Activated naive CD8-positive, alpha-beta T cell treated with anti-CD3 and anti-CD28 coated beads, Interleukin-2, amount 10 ng/mL, durations not matched to agents 7 days and 5 days (primary cell): ENCODE results near the gene ESRRB. TPM values are rescaled to one million over a fixed set of nuclear protein-coding genes. Genes with fewer than 3 reads are reported as not detected.

Experiments
- ATAC-seq: fragments of 150-1000 bp; cut with Tn5 transposase; one replicate; pipeline ENCODE4 v1.10.0; 2021; ENCODE audit warnings: low read depth, moderate library complexity
- POLR2A ChIA-PET: fragments of 350-600 bp; sonication (Branson Sonifier 250); formaldehyde crosslinking; loops from one replicate; lab custom pipeline; 2021; ENCODE audit warnings: antibody characterized with exemption; lab: Charles Lee
- DNase-seq: peaks from one replicate; pipeline ENCODE4 v3.0.0; 2021
- H3K27ac Mint-ChIP-seq: one replicate; pipeline ENCODE4 v1.8.0; 2022; ENCODE audit warnings: mild to moderate bottlenecking, mixed read lengths
- H3K27me3 Mint-ChIP-seq: one replicate; pipeline ENCODE4 v1.8.0; 2022; ENCODE audit warnings: mild to moderate bottlenecking, moderate library complexity, mixed read lengths
- H3K36me3 Mint-ChIP-seq: one replicate; pipeline ENCODE4 v1.8.0; 2021; ENCODE audit warnings: mild to moderate bottlenecking, mixed read lengths
- H3K4me1 Mint-ChIP-seq: one replicate; pipeline ENCODE4 v1.8.0; 2021; ENCODE audit warnings: mixed read lengths
- H3K4me3 Mint-ChIP-seq: one replicate; pipeline ENCODE4 v1.8.0; 2022; ENCODE audit warnings: mild to moderate bottlenecking, moderate library complexity, mixed read lengths
- H3K9me3 Mint-ChIP-seq: one replicate; pipeline ENCODE4 v1.8.0; 2021; ENCODE audit warnings: mixed read lengths
- total RNA-seq, 2 experiments: library from RNA; stranded (reverse); gene quantifications; one replicate each; pipeline ENCODE4 v1.2.3, GENCODE V29; 2021

The ESRRB gene
- total RNA-seq: under 1 TPM in 1 of 2 experiments, not detected in 1; 0.14 TPM

DNA sequence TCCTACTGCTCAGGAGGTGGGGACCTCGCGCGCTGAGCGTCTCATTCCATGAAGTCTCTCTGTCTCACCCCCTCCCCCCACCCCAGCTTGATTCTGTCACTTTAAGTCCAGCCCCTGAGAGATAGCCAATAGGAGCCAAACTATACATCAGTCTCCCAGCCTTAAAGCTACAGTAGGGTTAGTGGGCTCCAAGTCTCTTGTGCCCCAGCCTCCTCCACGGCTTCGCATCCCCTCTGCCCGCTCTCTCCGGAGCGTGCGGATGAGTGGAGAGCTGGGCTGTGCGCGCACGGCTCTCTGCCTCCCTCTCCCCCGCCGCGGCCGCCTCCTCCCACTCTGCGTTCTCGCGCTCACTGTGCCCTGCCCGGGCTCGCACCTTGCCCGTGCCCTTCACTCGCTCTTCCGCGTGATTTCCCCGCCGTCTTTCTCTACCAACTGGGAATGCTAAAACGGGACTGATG lies at the start of gene ESRRB:
ESRRB (plus strand) TSS at position 191 of the 458 bp plus-strand sequence; CDS start at position 456, 265 bp downstream.
- no peaks in the 10 kb centered on the region for H3K36me3 Mint-ChIP-seq
- peaks cover 2% of the 10 kb centered on the region for H3K4me1 Mint-ChIP-seq
- H3K27me3 Mint-ChIP-seq: peaks cover 72% of the 10 kb centered on the region
- no peak within 1 kb of the TSS for H3K4me3 Mint-ChIP-seq
- ATAC-seq: no peak
- no peak for DNase-seq
- POLR2A ChIA-PET: interaction anchor here (0.6 kb wide), 1 partner anchor 985 kb away, joined by 6 read pairs; no protein-coding TSS in a partner anchor
- no peaks in the 10 kb centered on the region for H3K9me3 Mint-ChIP-seq
- no peak within 1 kb of the TSS for H3K27ac Mint-ChIP-seq

DNA sequence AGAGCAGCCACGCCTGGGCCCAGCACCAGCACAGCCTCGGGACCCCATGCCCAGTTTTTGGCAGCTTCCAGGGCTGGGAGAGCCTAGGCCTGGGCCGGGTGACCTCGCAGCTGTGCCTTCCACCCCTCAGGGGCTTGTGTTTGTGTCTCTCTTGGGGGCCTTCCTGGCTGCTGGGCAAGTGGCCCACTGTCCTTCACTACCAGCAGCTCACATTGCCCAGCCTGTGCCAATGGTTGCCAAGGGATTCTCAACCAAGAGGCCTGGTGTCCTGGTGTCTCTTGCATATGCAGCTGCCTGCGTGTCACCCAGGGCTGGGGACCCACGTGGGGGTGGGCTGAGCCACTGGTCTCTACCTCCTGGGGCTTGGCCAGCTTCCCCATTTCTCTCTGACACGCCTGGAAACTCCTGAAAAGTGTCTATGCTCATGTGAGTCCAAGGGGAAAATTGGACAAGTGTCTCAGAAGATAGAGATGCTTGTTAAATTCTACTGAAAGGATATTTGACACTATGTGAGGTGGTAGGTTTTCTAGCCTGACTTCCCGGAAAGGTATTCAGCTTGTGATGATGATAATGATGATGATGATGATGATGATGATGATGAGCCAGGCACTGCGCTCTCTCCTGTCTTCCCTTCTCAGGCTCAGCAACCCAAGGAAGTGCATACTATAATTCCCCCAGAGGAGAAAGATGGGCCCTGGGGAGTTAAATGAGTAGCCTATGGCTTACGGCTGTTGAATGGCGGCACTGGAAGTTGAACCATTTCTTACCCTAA lies 48.8 kb upstream of the ESRRB start:
- DNase-seq (no peak), ATAC-seq (no peak)
- Mint-ChIP-seq H3K4me3 (no peak overlapping the region), H3K36me3 (no peaks in the 10 kb centered on the region), H3K27me3 (peaks cover 43% of the 10 kb centered on the region), H3K27ac (no peak overlapping the region), H3K4me1 (peaks cover 3% of the 10 kb centered on the region), H3K9me3 (no peaks in the 10 kb centered on the region)
- POLR2A ChIA-PET: no interaction called here

- Mint-ChIP-seq H3K27me3 (peaks cover 37% of the 10 kb centered on the region), H3K4me3 (no peak overlapping the region), H3K4me1 (peaks cover 3% of the 10 kb centered on the region), H3K27ac (no peak overlapping the region), H3K36me3 (no peaks in the 10 kb centered on the region), H3K9me3 (no peaks in the 10 kb centered on the region)
- POLR2A ChIA-PET: no interaction called here
- ATAC-seq (no peak), DNase-seq (no peak)
Observed at GRCh38 chr14:76328457-76329137, 47.3 kb upstream of the ESRRB start.

- DNase-seq: no peak
- Mint-ChIP-seq H3K27me3 (peaks cover 37% of the 10 kb centered on the region), H3K4me1 (peaks cover 3% of the 10 kb centered on the region), H3K9me3 (no peaks in the 10 kb centered on the region), H3K4me3 (no peak overlapping the region), H3K27ac (no peak overlapping the region), H3K36me3 (no peaks in the 10 kb centered on the region)
- ATAC-seq: no peak
- POLR2A ChIA-PET: no interaction called here
Observed at GRCh38 chr14:76329154-76329928, 46.6 kb upstream of the ESRRB start.

GRCh38 chr14:76329951-76330350 lies 46.0 kb upstream of the ESRRB start:
- H3K36me3 Mint-ChIP-seq: no peaks in the 10 kb centered on the region
- H3K27me3 Mint-ChIP-seq: peaks cover 37% of the 10 kb centered on the region
- DNase-seq: no peak
- POLR2A ChIA-PET: no interaction called here
- H3K27ac Mint-ChIP-seq: no peak overlapping the region
- ATAC-seq: no peak
- no peak overlapping the region for H3K4me3 Mint-ChIP-seq
- H3K9me3 Mint-ChIP-seq: no peaks in the 10 kb centered on the region
- H3K4me1 Mint-ChIP-seq: peaks cover 3% of the 10 kb centered on the region

DNA sequence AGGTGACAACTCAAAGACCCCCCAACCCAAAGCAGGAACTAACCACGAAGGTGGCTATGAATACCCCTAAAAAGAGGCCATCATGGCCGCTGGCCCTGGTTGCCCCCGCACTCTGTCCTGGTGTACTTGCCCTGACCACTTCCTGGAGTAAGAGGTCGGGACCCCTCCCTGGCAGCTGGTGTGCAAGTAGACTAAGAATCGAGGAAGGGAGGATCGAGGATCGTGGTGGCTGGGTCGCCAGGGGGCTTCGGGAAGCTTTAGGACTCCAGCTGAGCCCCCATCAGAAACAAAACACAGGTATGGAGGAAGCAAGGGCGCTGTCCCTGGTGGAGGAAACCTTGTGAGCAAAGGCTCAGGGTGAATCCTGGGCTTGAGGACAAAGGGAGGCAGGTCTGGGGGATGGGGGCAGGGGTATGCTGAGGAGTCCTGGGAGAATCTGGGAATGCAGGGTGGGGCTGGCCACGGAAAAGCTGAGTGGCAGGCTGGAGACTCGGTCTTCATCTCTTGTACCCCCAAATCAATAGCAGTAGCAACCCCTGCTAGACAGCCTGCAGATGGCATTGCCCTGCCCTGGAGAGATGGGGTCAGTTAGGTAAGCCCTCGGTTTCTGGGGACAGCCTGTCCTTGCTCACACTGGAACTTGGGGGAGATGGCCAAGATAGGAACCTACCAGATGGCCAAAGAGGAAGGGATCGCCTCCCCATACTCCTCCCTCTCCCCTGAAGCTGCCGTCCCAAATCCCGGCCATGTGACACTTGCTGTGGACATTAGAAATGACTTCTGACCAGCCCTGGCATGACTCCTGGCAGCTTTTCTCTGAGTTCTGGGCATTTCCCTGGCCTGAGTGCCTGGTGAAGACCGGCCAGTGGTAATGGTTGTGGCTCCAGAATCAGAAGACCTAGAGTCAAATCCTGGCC lies 45.3 kb upstream of the ESRRB start:
- H3K27ac Mint-ChIP-seq: no peak overlapping the region
- H3K4me1 Mint-ChIP-seq: peaks cover 3% of the 10 kb centered on the region
- no peaks in the 10 kb centered on the region for H3K36me3 Mint-ChIP-seq
- POLR2A ChIA-PET: no interaction called here
- H3K27me3 Mint-ChIP-seq: peaks cover 37% of the 10 kb centered on the region
- no peak for DNase-seq
- H3K4me3 Mint-ChIP-seq: no peak overlapping the region
- no peak for ATAC-seq
- no peaks in the 10 kb centered on the region for H3K9me3 Mint-ChIP-seq

GRCh38 chr14:76331328-76332011 lies 44.5 kb upstream of the ESRRB start:
- Mint-ChIP-seq H3K27ac (no peak overlapping the region), H3K27me3 (peaks cover 37% of the 10 kb centered on the region), H3K4me3 (no peak overlapping the region), H3K9me3 (no peaks in the 10 kb centered on the region), H3K4me1 (peaks cover 3% of the 10 kb centered on the region), H3K36me3 (no peaks in the 10 kb centered on the region)
- POLR2A ChIA-PET: no interaction called here
- ATAC-seq: peak; percentile 59
- no peak for DNase-seq

GRCh38 chr14:76333664-76334063 lies 42.3 kb upstream of the ESRRB start:
- H3K27me3 Mint-ChIP-seq: peaks cover 29% of the 10 kb centered on the region
- no peaks in the 10 kb centered on the region for H3K9me3 Mint-ChIP-seq
- H3K36me3 Mint-ChIP-seq: no peaks in the 10 kb centered on the region
- H3K4me1 Mint-ChIP-seq: peaks cover 3% of the 10 kb centered on the region
- no peak overlapping the region for H3K27ac Mint-ChIP-seq
- ATAC-seq (no peak), DNase-seq (no peak)
- POLR2A ChIA-PET: no interaction called here
- no peak overlapping the region for H3K4me3 Mint-ChIP-seq

DNA sequence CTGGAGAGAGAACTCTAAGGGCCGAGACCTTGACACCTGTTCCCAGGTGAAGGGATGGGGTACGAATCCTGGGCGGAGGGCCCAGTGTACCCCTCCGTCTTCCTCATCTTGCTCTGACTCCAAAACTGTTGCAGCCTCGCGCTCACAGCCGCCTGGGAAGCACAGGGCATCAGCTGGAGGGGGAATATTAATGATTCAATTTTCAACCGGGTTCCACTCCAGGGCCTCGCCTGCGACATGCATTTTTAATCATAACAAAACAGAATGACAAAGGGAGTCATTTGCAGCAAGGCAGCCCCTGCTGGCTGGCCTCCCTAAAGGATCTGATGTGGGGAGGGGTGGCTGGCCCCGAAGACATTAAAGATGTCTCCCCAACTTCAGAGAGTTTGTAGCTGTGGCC lies 41.6 kb upstream of the ESRRB start:
- Mint-ChIP-seq H3K9me3 (no peaks in the 10 kb centered on the region), H3K4me3 (no peak overlapping the region), H3K27me3 (peaks cover 22% of the 10 kb centered on the region), H3K36me3 (no peaks in the 10 kb centered on the region), H3K27ac (no peak overlapping the region), H3K4me1 (peaks cover 3% of the 10 kb centered on the region)
- POLR2A ChIA-PET: no interaction called here
- ATAC-seq (no peak), DNase-seq (no peak)

DNA sequence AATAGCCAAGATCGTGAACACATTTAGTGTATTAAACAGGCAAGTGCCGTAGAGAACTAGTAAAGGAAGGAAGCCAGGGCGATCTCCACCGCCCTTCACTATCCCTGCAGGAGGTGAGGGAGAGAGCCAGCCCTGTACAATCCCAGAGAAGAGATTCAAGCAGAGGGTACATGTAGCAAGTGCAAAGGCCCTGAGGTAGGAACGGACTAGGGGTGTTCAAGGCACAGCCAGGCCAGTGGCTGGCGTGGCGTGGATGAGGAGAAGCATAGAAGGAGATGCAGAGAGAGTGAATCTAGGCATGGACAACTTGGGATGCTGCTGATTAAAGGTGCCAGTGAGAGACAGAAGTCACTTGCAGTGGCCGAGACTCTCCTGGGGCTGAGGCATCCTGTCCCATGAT lies 39.1 kb upstream of the ESRRB start:
- Mint-ChIP-seq H3K36me3 (no peaks in the 10 kb centered on the region), H3K4me1 (no peaks in the 10 kb centered on the region), H3K4me3 (no peak overlapping the region), H3K27me3 (peaks cover 3% of the 10 kb centered on the region), H3K27ac (no peak overlapping the region), H3K9me3 (no peaks in the 10 kb centered on the region)
- POLR2A ChIA-PET: no interaction called here
- ATAC-seq (no peak), DNase-seq (no peak)

- DNase-seq (no peak), ATAC-seq (no peak)
- Mint-ChIP-seq H3K4me1 (no peaks in the 10 kb centered on the region), H3K27me3 (peaks cover 3% of the 10 kb centered on the region), H3K36me3 (no peaks in the 10 kb centered on the region), H3K4me3 (no peak overlapping the region), H3K27ac (no peak overlapping the region), H3K9me3 (no peaks in the 10 kb centered on the region)
- POLR2A ChIA-PET: no interaction called here
Observed at GRCh38 chr14:76337635-76338545, 38.0 kb upstream of the ESRRB start.
